ENCODE measurements around the gene CYB561D1.

Gene CYB561D1

DNA sequence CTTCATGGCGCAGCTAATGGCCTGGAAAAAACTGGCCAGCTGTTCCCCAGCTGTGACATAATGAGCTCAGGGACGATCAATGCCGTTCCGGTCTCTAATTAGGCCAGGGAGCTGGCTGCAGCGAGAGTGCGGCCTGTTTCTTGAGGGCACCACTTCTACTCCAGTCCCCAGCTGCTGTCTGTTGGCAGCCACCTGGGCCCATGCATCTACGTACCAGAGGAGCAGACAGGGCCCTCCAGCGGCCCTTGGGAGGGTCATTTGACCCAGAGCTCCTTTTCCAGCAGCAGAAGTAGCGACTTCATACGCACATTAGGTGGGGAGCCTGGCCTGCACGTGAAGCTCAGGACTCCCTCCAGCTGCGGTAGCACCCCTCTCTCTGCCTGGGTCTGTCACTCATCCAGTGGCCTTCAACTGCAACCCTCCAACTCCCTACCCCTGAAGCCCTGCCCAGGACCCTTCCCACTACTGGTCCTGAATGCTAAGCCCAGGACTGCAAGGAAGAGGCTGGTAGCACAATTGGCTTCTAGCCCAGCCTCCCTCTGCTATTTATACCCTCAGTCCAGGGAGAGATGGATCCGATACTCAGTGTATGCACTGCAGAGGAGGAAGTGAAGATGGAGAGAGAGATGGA, 36.7 kb downstream of the CYB561D1 start:
- DNase-seq = peak; percentile 76

DNA sequence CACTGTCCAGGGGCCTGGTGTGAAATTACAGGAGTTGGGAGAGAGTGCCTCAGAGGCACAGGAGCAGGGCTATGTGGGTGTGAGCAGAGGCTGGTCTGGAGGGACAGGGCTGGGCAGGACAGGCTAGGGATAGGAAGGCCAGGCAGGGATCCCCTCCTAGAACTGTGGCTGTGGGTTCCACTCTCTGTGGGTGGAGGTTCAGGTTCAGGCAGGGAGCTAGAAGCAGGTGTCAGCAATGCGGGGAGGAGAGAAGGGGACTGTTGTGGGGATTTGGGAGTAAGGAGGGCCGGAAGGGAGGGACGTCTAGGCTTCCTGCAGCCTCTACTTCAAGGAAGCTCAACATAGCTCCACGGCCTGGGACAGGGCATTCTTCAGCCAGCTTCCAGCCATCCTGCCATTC, 37.5 kb downstream of the CYB561D1 start:
- no peak for DNase-seq

DNA sequence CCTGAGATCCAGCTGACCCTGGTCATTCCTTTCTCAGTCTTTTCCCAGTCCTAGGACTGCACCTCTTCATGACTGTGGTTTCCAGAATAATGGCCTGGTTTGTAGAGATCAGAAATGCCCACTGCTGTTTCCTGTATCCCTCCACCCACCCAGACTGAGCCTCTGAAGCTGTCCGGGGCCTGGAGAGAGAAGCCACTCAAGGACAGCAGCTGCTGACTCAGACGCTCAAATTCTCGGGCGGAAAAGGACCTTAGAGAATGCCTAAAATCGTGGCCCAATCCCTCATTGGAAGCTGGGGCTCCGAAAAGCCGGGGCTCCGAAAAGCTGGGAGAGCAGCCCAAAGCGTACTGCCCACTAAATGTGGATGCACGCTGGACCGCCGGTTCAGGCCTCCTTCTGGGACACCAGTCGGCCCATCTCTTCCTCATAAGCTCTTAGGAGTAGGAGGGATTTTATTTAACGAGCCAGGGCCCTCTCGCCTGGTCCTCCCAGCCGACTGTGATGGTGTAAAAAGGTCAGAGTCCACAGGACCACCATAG, 38.0 kb downstream of the CYB561D1 start:
- no peak for DNase-seq

DNA sequence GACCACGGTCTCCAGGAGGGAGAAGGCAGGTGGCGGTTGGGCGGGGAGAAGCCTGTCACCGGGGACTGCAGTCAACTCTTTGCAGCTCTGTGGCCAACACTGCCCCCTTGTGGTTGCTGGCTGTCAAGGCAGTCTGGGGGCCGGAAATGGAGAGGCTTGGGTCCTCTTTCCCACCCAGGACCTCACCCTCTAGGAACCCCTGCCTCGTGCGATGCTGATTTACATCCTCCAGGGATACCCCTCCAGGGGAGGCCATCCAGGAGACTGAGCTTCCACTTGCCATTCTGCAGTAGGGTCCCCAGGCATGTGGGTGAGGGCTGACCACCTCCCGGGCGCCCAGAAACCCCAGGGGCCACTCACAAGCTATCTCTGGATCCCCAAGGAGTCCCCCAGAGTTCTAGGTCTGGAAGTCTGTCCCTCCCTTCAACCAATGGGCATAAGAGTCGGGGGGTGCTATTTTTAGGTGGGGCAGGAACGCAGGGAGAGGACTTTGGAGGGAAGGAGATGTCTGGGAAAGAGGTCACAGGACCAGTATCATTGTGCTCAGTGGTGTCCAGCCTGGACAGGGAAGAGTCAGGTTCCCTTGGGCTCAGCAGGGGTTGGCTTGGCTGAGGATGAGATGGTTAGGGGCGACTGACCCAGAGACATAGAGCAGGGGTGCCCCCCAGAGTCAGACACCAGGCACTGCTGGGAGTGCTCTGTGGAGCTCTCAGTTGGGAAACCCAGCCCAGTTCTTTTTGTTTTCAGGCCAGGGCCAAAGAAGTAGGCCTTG, 38.7 kb downstream of the CYB561D1 start:
- DNase-seq = peak; percentile 90

DNA sequence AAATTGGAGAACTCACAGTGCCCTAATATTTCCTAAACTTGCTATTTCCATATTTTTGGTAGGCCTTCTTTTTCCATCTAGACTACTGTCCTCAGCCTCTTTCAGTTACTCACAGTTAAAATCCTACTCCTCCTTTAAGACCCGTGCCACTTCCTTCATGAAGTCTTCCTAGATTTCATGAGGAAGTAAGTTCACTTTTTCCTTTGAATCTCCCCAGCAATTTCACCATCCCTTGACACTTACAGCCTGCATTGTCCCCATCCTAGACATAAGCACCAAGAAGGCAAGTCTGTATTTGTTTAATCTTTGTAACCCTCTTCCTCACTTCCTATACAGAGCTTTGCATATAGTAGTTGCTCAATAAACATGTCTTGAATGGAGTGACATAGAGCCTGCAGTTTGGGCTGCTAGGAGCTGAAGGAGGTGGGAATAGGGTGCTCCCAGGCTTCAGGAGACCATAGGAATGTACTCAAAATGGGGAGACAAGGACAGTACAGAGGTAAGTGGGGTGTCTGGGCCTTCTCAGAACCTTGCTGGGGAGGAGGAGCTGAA, 40.5 kb downstream of the CYB561D1 start:
- DNase-seq = no peak

DNA sequence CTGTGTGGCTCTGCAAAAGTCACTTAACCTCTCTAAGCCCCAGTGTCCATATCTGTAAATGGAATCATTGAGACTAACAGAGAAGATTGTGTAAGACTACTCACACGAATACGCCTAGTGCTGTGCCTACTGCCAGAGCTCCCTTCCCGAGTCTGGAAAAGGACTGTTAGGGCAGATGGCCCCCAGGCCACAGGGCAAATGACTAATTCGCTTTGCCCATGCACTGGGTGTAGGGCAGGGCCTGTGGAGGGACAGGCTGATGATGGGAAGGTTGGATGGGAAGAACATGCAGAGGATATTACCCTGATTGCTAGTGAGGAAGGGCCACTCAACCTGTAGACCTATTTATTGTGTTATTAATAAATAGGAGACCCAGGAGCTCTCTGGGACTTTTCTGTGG, 41.6 kb downstream of the CYB561D1 start:
- DNase-seq = no peak

DNA sequence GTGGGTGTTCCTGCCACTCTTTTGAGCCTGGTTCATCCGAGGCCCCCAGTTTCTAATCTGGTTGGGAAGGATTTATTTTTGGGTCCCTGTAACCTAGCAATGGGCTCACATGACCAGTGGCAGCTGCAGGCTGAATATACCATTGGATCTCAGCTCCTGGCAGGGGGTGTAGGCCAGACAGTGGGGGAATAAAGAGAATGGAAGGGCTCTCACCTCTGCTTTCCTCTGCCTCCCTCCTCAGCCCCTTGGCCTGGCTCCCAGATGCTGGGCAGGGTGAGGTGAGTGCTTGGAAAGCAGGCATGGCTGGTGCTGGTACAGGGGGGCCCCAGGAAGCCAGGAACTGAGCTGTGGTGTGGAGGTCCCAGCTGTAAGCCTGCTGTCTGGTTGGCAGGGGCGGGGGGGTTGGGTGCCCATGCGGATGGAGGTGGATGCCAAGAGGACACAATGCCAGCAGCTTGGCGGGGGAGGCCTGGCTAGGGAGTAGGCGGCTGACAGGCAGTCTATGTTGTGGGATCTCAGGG, 42.1 kb downstream of the CYB561D1 start:
- peak; percentile 65 for DNase-seq

DNA sequence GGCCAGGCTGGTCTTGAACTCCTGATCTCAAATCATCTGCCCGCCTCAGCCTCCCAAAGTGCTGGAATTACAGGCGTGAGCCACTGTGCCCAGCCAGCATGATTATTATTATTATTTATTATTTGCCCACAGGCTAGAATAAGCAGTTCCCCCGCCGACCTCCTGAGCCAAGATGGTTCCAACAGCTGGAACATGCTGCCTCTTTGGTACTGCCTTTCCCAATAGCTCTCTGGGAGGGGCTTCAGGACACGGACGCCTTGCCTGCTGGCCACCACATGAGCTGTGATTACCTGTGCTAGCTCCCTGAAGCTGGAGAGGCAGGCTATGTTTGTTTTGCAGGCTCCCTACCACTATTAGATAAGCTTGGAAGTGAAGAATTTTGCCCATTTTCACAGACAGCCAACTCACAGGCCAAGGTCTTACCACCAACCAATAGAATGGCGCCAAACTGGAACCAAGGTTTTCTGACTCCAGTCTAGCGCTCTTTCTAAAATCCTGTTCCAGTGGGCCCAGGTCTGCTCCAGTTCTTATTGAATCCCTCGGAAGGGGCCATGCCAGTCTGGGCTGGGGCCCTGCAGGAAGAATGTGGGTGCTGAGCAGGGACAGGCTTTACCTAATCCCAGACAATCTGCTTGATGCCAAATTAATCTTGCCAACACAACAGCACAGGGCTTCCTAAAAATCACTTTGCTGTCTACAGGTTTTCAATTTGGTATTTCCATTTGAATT, 43.7 kb downstream of the CYB561D1 start:
- DNase-seq = no peak

DNA sequence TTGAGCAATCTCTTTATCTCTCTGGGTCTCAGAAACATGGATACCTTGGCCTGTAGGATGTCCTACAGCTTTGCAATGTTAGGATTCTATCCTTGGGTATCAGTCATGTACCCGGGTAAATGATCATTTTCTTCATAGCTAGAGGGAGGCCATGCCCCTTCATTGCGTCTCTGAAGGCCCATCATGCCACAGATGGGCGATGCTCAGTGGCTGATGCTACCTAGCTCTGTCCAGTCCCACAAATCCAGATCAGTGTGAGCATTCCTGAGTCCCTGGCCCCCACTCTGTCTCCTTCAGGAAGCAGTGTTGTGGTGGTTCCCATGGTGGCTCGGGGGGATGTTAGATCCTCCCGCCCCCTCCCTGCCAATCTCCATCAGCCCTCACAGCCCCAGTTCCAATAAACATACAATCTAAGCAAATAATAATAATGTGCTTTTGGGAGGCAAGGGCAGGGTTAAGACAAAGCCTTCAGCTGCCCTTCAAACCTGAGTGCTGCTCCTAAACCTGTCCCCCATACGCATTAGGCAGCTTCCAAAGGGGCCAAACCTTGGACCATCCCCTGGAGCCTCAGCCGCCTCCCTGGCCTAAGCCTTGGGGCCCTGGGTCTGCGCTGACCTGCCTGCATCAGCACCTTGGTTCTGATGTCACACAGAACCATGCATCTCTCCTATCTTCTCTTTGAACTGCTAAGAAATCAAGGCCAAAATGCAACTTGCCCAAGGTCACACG, 45.1 kb downstream of the CYB561D1 start:
- no peak for DNase-seq

DNA sequence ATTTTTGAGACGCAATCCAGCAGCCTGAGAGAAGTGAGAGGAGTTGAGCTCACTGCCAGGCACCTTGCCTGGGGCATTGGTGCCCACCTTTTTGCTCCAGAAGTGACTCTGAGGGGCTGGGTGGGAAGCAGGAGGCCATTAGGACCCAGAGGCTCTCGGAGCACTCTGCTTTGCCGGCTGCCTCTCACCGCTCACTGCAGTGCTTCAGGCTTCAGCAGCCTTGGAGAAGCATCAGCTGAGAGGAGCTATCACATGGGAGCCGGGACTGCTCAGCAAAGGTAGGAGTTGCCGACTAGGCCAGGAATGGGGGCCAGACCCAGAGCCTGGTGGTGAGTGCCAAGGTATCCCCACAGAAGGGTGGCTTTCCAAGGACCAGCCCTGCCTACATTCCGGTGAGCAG, 45.8 kb downstream of the CYB561D1 start, which contains the start of gene GPR61:
GPR61 (plus strand) TSS at position 197 of the 400 bp plus-strand sequence. CDS start 3,151 bp downstream, outside the sequence.
- no peak for DNase-seq

DNA sequence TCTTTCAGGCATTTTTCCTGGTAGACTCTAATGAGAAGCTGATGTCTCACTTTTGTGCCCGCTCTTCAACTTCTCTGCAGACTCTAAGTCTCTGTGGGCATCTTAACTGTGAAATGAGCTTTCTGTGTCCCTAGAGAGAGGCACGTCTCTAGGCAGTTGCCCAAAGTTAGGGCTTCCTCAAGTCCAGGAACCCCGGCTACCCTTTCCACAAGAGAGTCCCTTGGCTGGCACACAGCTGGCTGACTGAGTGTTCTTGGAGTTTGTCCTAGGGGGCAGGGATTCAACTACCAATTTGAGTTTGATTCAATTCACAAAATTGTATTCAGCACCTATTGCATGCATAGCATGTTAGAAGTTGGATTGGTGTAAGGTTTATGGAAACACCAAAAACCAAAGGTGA, 47.2 kb downstream of the CYB561D1 start:
- no peak for DNase-seq

DNA sequence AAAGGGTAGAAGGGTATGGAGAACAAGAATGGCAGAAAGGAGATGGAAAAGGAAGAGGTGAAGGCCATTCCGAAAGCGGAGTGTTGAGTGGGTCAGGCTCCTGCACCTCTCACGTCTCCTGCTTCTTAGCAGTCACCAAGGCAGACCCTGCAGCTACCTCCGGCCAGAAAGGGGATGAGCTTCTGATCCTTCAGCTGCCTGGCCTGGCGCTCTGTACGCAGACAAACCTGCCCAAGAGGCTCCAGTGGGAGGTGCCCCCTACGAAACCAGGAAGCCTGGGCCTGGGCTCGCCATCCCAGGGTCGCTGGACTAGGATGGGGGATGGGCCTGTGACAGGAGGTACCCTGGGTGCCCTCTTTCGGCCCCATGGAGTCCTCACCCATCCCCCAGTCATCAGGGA, 48.8 kb downstream of the CYB561D1 start:
- no peak for DNase-seq

DNA sequence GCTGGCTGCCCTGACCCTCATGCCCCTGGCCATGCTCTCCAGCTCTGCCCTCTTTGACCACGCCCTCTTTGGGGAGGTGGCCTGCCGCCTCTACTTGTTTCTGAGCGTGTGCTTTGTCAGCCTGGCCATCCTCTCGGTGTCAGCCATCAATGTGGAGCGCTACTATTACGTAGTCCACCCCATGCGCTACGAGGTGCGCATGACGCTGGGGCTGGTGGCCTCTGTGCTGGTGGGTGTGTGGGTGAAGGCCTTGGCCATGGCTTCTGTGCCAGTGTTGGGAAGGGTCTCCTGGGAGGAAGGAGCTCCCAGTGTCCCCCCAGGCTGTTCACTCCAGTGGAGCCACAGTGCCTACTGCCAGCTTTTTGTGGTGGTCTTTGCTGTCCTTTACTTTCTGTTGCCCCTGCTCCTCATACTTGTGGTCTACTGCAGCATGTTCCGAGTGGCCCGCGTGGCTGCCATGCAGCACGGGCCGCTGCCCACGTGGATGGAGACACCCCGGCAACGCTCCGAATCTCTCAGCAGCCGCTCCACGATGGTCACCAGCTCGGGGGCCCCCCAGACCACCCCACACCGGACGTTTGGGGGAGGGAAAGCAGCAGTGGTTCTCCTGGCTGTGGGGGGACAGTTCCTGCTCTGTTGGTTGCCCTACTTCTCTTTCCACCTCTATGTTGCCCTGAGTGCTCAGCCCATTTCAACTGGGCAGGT, 49.5 kb downstream of the CYB561D1 start:
- DNase-seq = no peak

DNA sequence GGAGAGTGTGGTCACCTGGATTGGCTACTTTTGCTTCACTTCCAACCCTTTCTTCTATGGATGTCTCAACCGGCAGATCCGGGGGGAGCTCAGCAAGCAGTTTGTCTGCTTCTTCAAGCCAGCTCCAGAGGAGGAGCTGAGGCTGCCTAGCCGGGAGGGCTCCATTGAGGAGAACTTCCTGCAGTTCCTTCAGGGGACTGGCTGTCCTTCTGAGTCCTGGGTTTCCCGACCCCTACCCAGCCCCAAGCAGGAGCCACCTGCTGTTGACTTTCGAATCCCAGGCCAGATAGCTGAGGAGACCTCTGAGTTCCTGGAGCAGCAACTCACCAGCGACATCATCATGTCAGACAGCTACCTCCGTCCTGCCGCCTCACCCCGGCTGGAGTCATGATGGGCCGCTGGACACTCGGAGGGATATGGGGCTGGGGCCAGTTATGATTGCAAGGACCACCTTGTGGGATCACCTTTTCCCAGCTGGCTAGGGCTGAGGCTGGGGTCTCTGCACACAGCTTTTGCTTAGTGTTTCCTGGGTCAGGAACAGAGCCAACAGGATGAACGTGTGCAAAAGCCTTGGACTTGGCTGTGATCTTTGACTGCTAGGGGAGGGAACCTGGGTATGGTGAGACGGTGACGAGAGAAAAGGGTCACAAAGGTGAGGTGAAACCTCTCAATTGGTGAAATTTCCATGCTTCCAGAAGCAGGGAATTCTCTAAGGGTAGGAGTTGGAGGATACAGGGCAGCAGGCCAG, 50.3 kb downstream of the CYB561D1 start:
- no peak for DNase-seq

DNA sequence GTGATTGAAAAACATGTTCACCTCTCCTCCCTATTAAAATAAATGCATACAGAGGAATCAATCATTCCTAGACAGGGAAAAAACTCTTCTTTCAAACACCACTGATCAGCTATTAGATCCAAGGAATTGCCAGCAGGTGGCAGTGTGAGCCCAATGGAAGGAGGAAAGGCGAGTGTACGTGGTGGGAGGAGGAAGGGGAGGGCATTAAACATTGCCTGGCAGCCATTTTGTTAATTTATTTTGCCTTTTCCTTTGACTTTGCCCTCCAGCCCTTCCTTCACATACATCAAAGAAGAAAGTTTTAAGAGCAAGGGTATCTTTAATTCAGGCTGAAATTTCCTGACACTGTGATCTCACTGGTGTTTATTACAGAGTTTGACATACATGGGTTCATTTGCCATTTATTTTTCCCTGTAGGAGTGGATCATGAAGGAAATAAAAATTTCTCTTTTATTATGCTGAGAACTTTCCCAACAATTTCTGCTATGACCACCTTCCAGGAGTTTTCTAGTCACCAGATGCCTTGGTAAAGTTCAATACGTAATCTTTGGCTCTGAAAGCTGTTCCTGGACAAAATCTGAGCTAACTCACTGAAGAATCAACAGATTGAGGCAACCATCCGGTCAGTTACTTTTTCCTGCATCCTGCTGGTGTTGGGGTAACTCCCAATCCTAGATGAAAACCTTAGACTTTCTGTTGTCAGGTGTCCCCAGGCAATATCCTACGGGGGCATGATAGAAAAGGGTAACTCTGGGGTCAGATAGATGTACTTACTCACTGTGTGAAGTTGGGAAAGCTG, 52.6 kb downstream of the CYB561D1 start:
- DNase-seq = peak; percentile 92

DNA sequence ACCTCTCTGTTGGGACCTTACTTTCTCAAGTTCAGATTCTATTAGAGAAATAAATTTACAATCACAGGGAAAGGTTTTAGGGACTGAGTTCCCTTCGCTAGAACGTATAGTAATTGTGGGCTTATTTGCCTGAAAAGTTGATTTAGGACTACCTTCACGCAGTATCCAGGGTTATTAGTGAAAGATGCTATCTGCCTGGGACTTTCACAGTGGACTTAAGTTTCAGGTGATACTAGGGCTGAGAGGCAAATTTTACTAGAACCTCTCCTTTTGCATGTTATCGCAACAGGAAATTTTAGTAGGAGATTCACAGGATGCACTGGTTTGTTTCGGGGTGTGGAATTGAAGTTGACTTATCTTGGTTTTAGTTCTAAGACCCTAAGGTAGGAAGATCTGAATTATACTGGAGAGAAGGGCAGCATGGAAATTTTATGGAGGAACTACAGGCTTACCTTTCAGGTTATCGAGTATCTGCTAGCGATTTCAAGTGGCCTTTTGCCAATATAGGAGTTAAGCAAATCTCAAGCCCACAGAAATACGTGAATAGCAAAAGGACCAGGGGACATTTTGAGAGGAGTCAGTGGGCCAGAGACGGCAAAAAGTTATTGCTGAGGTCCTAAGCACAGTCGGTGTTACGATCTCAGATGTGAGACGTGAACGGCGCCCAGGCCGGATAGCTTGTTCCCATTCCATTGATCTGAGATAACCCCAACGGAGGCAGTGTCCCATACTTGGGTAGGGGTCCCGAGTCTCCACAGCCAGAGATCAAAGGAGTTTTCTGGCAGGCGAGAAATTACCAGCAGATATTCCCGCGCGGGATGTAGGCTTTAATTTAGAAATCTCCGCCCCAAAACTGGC, 53.8 kb downstream of the CYB561D1 start:
- DNase-seq = no peak

DNA sequence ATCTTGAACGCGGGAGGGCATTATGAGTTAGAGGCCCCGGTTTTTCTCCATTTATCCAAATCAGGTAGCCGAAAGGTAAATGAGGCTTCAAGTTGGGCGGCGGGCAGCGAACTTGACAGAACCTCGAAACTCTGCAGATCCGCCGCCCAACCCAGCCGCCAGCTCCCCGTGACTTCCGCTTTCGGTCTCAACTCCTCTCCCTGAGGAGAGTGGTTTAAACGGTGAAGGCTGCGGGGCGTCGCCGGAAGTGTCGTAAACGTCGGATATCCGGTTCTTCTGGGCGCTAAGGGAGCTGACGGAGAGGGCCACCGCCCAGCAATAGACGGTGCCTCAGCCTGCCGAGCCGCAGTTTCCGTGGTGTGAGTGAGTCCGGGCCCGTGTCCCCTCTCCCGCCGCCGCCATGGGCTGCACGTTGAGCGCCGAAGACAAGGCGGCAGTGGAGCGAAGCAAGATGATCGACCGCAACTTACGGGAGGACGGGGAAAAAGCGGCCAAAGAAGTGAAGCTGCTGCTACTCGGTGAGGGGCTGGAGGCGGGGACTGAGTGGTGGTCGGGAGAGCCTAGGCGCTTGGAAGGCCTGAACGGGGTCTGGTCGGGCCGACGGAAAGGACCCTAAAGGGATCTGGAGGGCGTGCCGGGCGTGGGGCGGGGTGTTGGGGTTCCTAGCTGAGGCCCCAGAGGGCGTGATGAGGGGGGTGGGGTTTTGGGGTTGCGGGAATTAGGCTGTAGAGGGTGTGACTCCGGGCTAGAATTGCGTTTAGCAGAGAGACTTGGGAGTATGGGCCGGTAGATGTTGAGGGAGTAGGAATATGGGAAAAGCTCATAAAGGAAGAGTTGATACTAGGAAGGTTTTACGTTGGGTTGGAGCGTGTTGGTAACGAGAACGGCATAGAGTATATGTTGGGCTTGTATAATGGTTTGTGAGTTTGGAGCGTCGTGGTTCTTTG, 54.7 kb downstream of the CYB561D1 start, which contains the start of gene GNAI3:
GNAI3 (plus strand) TSS at position 295 of the 947 bp plus-strand sequence; CDS start at position 401, 106 bp downstream.
- peak; percentile 98 for DNase-seq
